Measurements from ENCODE around the gene GNAT1. TPM values are rescaled to one million over a fixed set of nuclear protein-coding genes. Genes with fewer than 3 reads are reported as not detected.
A peak's percentile ranks its signal among the peaks of the same experiment; 100 is the strongest.
"Not testable (repeated sequence)": the region's sequence is repeated elsewhere in the genome, so short reads cannot be mapped to it uniquely, and the experiment has no call there.

The GNAT1 gene
- total and polyA plus RNA-seq, 9 donors = not detected

DNA sequence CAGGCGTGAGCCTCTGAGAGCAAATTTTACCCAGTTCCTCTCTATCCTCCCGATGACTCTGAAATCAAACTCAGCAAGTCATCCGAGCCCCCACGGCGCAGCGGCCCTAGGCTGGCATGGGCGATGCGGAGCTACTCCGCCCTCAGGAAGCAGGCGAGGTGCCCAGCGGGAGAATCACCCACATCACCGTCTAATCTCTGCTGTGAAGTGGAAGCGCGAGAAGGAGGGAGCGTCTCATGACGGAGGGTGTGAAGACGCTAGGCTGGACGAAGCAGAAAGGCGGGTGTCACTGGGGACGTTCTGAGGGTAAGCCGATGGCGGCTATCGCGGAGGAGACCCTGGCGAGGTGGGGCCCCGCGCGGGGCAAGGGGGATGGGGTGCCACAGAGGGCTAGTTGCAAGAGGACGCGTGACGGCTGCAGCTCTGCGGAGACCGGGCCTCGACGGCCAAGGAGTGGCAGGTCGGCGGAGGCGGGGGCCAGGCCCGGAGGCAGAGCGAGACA, 35.5 kb downstream of the GNAT1 start:
- whole genome bisulfite sequencing, 3 donors = 0 to 2% (median 0%) methylated on average over 28 to 40 of the region's 40 CpGs
- Histone ChIP-seq H3K9me3 (no peaks in the 10 kb centered on the region), H3K27ac (peak overlapping the region in 1 of 2 donors; percentile 18), H3K27me3 (no peaks in the 10 kb centered on the region), H3K4me3 (peak overlapping the region; percentile 70), H3K4me1 (ENCODE audit: insufficient read depth) (peaks cover 8% of the 10 kb centered on the region), H3K36me3 (no peaks in the 10 kb centered on the region)
- intact Hi-C loops (cut with DNase I) = loop anchor here (1.0 to 5.0 kb wide), 5 partner anchors 19 to 46 kb away; no protein-coding TSS in a partner anchor
- TF ChIP-seq EP300 (IDR thresholded peaks at IDR 0.05) (no peak), POLR2A (IDR thresholded peaks at IDR 0.05) (no peak)
- TF ChIP-seq, protein P1, sequence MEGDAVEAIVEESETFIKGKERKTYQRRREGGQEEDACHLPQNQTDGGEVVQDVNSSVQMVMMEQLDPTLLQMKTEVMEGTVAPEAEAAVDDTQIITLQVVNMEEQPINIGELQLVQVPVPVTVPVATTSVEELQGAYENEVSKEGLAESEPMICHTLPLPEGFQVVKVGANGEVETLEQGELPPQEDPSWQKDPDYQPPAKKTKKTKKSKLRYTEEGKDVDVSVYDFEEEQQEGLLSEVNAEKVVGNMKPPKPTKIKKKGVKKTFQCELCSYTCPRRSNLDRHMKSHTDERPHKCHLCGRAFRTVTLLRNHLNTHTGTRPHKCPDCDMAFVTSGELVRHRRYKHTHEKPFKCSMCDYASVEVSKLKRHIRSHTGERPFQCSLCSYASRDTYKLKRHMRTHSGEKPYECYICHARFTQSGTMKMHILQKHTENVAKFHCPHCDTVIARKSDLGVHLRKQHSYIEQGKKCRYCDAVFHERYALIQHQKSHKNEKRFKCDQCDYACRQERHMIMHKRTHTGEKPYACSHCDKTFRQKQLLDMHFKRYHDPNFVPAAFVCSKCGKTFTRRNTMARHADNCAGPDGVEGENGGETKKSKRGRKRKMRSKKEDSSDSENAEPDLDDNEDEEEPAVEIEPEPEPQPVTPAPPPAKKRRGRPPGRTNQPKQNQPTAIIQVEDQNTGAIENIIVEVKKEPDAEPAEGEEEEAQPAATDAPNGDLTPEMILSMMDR (IDR thresholded peaks at IDR 0.05) = no peak
- peak in 1 of 5 donors; percentile 60 for DNase-seq

DNA sequence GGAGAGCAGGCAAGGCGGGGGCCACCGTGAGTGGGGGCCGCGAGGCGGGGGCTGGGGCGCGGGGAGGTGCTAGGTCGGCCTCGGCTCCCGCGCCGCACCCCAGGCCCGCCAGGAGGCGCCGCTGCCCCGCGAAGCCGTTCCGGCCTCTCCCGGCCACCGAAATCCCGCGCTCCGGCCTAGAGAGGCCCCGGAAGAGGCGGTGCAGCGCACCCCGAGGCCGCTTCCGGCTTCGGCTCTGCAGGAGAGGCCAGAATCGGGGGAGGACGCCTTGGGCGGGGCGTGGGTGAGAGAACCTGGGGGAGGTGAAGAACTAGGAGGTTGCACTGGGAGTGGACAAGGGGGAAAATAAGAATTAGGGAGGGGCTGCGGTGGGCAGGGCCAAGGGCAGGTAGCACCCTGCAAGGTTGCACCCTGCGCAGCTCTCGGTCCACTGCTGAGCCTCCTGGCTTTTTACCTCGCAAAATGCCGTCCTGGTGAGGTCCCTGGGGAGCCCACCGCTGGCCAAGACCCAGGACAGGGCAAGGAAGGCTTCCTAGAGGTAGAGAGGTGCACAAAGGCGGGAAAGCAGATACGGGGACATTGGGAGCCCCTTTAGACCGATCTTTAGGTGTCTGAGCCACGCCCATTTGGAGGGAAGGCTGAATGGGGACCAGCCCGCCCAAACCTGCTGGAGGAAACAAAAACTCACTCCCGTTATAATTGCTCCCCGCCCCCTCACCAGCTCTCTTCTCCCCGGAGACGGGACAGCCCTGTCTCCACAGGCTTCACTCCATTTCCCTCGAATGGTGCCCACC, 36.2 kb downstream of the GNAT1 start:
- Histone ChIP-seq H3K4me3 (peak overlapping the region; percentile 70), H3K4me1 (ENCODE audit: insufficient read depth) (peaks cover 8% of the 10 kb centered on the region), H3K9me3 (no peaks in the 10 kb centered on the region), H3K27me3 (no peaks in the 10 kb centered on the region), H3K27ac (peak overlapping the region in 1 of 2 donors; percentile 18), H3K36me3 (no peaks in the 10 kb centered on the region)
- DNase-seq = peak; percentile 91 to 95 (median 93)
- TF ChIP-seq POLR2A (IDR thresholded peaks at IDR 0.05) = no peak
- TF ChIP-seq, protein P1 (IDR thresholded peaks at IDR 0.05) = peak; percentile 82 to 95 (median 94)
- intact Hi-C loops (cut with DNase I) = loop anchor here (1.0 to 5.0 kb wide), 5 partner anchors 19 to 46 kb away; no protein-coding TSS in a partner anchor
- WGBS, 3 donors = 1% methylated on average over 43 to 51 of the region's 51 CpGs

DNA sequence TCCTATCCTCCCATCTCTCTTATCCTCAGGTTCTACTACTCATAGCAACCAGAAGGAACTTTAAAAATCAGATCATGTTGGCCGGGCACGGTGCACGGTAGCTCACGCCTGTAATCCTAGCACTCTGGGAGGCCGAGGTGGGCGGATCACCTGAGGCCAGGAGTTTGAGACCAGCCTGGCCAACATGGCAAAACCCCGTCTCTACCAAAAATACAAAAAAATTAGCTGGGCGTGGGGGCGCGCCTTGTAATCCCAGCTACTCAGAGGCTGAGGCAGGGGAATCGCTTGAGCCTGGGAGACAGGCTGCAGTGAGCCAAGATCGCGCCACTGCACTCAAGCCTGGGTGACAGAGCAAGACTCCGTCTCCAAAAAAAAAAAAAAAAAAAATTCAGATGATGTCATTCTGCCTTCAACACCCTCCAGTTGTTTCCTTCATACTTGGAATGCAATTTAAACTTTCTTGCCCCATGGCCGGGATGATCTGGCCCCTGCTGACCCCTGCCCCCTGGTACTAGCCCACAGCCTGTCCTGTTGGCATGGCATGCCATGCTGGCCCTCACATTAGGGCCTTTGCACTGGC, 36.9 kb downstream of the GNAT1 start:
- not testable (repeated sequence) for DNase-seq; H3K4me1 ChIP-seq (ENCODE audit: insufficient read depth); H3K36me3 ChIP-seq; H3K27ac ChIP-seq; H3K9me3 ChIP-seq; H3K27me3 ChIP-seq
- 40 to 47% (median 46%) methylated on average over 15 of the region's 15 CpGs for WGBS, 3 donors
- intact Hi-C loops (cut with DNase I) = loop anchor here in 2 of 4 donors (5.0 kb wide), 1 partner anchor 44 kb away; no protein-coding TSS in a partner anchor
- H3K4me3 ChIP-seq = peak overlapping the region; percentile 70

DNA sequence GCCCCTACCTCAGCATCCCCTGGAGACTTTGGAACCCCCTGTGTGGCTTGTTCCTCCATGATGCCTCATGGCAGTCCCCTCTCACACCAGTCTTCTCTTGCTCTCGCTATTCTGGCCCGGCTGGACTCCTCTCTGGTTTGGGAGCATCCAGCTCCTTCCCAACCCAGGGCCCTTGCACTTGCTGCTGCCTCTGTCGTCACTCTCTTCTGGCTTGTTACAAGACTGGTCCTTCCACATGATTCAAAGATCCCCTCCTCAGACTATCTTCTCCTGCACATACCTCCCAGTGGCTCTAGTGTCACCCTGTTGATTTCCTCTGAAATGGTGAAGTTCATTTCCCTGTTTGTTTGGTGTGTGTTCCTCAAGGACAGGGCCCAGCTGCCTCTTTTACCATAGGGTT, 38.1 kb downstream of the GNAT1 start:
- no peak for TF ChIP-seq POLR2A (IDR thresholded peaks at IDR 0.05)
- TF ChIP-seq, protein P1 (IDR thresholded peaks at IDR 0.05) = no peak
- TF ChIP-seq EP300 (IDR thresholded peaks at IDR 0.05) = no peak
- Histone ChIP-seq H3K36me3 (no peaks in the 10 kb centered on the region), H3K4me1 (ENCODE audit: insufficient read depth) (peaks cover 8% of the 10 kb centered on the region), H3K27me3 (no peaks in the 10 kb centered on the region), H3K9me3 (no peaks in the 10 kb centered on the region), H3K4me3 (no peak overlapping the region), H3K27ac (no peak overlapping the region)
- DNase-seq = no peak
- 91 to 95% (median 94%) methylated on average over 3 of the region's 3 CpGs for WGBS, 3 donors
- intact Hi-C loops (cut with DNase I) = loop anchor here in 2 of 4 donors (5.0 kb wide), 1 partner anchor 43 kb away; no protein-coding TSS in a partner anchor

All from ovary (tissue), 9 donors.